Measurements from ENCODE around the gene MYO15A.

The MYO15A gene

GRCh38 chr17:18117982-18118975 is 9.7 kb downstream of the MYO15A start:
- TF ChIP-seq CTCF (IDR thresholded peaks at IDR 0.05): no peak
- Histone ChIP-seq H3K9ac (no peak overlapping the region), H2AFZ (no peak overlapping the region), H3K79me2 (no peaks in the 10 kb centered on the region), H3K9me3 (ENCODE audit: control insufficient read depth, low read length) (no peaks in the 10 kb centered on the region), H3K36me3 (ENCODE audit: control insufficient read depth, insufficient read depth, low read length) (no peaks in the 10 kb centered on the region), H3K4me2 (ENCODE audit: low read length) (no peak overlapping the region), H3K4me1 (no peaks in the 10 kb centered on the region), H3K4me3 (ENCODE audit: low read depth, low read length) (no peak overlapping the region), H3K27ac (no peak overlapping the region), H3K27me3 (ENCODE audit: control insufficient read depth, insufficient read depth, low read length) (no peaks in the 10 kb centered on the region)

- H3K27me3 ChIP-seq (ENCODE audit: control insufficient read depth, insufficient read depth, low read length): no peaks in the 10 kb centered on the region
- no peaks in the 10 kb centered on the region for H3K4me1 ChIP-seq
- H3K79me2 ChIP-seq: no peaks in the 10 kb centered on the region
- TF ChIP-seq CTCF (IDR thresholded peaks at IDR 0.05): no peak
- no peak overlapping the region for H3K9ac ChIP-seq
- H3K4me2 ChIP-seq (ENCODE audit: low read length): no peak overlapping the region
- no peaks in the 10 kb centered on the region for H3K9me3 ChIP-seq (ENCODE audit: control insufficient read depth, low read length)
- no peak overlapping the region for H2AFZ ChIP-seq
- no peak overlapping the region for H3K4me3 ChIP-seq (ENCODE audit: low read depth, low read length)
- no peaks in the 10 kb centered on the region for H3K36me3 ChIP-seq (ENCODE audit: control insufficient read depth, insufficient read depth, low read length)
- H3K27ac ChIP-seq: no peak overlapping the region
Observed at GRCh38 chr17:18119166-18119745, 10.7 kb downstream of the MYO15A start.

GRCh38 chr17:18119938-18120337 is 11.4 kb downstream of the MYO15A start:
- no peaks in the 10 kb centered on the region for H3K27me3 ChIP-seq (ENCODE audit: control insufficient read depth, insufficient read depth, low read length)
- no peak for TF ChIP-seq CTCF (IDR thresholded peaks at IDR 0.05)
- no peaks in the 10 kb centered on the region for H3K4me1 ChIP-seq
- no peak overlapping the region for H3K27ac ChIP-seq
- no peak overlapping the region for H2AFZ ChIP-seq
- no peaks in the 10 kb centered on the region for H3K9me3 ChIP-seq (ENCODE audit: control insufficient read depth, low read length)
- no peak overlapping the region for H3K4me3 ChIP-seq (ENCODE audit: low read depth, low read length)
- H3K9ac ChIP-seq: no peak overlapping the region
- H3K4me2 ChIP-seq (ENCODE audit: low read length): no peak overlapping the region
- H3K79me2 ChIP-seq: no peaks in the 10 kb centered on the region
- no peaks in the 10 kb centered on the region for H3K36me3 ChIP-seq (ENCODE audit: control insufficient read depth, insufficient read depth, low read length)

- TF ChIP-seq CTCF (IDR thresholded peaks at IDR 0.05): no peak
- Histone ChIP-seq H3K4me2 (ENCODE audit: low read length) (no peak overlapping the region), H3K27ac (no peak overlapping the region), H3K9ac (no peak overlapping the region), H3K27me3 (ENCODE audit: control insufficient read depth, insufficient read depth, low read length) (no peaks in the 10 kb centered on the region), H3K4me3 (ENCODE audit: low read depth, low read length) (no peak overlapping the region), H2AFZ (no peak overlapping the region), H3K36me3 (ENCODE audit: control insufficient read depth, insufficient read depth, low read length) (no peaks in the 10 kb centered on the region), H3K4me1 (no peaks in the 10 kb centered on the region), H3K79me2 (no peaks in the 10 kb centered on the region), H3K9me3 (ENCODE audit: control insufficient read depth, low read length) (no peaks in the 10 kb centered on the region)
Observed at GRCh38 chr17:18120461-18121017, 12.0 kb downstream of the MYO15A start.
